Measurements from ENCODE around the gene NDUFB1.

DNA sequence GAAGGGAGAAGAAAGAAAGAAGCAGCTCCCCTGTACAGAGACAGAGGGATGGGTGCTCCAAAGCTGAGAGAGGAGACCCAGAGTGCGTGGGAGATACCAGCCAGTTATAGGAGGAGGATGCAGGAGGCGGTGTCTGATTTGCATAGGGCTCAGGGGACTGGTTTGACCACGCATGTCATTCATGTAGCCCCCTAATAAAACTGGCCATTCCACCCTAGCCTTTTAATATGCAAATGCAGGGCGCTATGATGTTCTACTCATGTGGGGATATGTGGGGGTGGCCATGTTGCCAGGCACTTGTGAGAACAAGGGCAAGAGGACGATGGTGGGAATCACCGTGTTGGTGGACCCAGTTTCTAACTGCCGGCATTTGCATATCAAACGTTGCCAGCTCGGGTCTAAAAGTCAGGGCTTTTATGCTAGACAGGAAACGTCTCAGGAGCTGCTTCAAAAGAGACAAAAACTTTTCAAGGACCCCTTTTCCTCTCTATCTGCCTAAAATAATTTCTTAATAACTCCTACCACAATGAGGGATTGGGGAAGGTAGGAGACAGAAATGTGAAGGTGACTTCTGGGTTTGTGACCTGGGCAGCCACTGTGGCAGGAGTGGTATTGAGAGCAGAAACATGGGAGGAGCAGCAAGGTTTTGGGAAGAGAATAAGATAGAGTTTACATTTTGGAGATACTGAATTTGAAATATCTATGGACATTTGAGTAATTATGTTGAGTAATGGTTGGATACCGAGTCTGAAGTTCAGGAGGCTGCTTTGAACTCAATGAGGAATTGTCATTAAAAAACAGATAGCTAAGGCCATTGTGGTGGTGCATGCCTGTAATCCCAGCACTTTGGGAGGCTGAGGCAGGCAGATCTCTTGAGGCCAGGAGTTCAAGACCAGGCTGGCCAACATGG, 12.9 kb downstream of the NDUFB1 start:
- TF ChIP-seq FOXM1 (IDR thresholded peaks at IDR 0.05; ENCODE audit: borderline replicate concordance), result no peak
- no peak for TF ChIP-seq CTBP1 (IDR thresholded peaks at IDR 0.05; ENCODE audit: borderline replicate concordance)
- no peak for TF ChIP-seq SUZ12 (IDR thresholded peaks at IDR 0.05)
- no peak for TF ChIP-seq ZNF384 (IDR thresholded peaks at IDR 0.05)
- TF ChIP-seq FOXA1 (IDR thresholded peaks at IDR 0.05), result no peak

All from HEK293T (cell line).